ENCODE measurements around the gene TMEFF1. TPM values are rescaled to one million over a fixed set of nuclear protein-coding genes. Genes with fewer than 3 reads are reported as not detected.

The TMEFF1 gene
- total RNA-seq, 4 donors from 2014 or later, result 2.0 to 10.4 (median 4.8) TPM

DNA sequence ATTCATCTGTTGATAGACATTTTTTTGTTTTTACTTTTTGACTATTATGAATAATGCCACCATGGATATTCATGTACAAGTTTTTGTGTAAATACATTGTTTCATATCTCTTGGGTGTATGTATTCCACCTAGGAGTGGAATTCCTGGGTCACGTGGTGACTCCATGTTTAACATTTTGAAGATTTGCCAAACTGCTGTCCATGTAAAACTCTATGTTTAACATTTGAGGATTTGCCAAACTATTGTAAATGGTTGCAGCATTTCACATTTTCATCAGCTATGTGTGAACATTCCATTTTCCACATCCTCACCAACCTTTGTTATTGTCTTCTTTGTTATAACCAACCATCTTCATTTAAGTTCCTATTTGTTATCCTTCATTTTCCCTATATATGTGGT, 12.2 kb downstream of the TMEFF1 start:
- Histone ChIP-seq H3K27ac (no peak overlapping the region), H3K4me3 (replicated peaks in 1 of 3) (no peak overlapping the region), H3K36me3 (no peaks in the 10 kb centered on the region), H3K9me3 (no peaks in the 10 kb centered on the region), H3K27me3 (no peaks in the 10 kb centered on the region), H3K4me1 (no peaks in the 10 kb centered on the region)
- intact Hi-C loops (cut with DNase I), result no loop called here
- TF ChIP-seq POLR2A (IDR thresholded peaks at IDR 0.05), result no peak
- TF ChIP-seq, protein P1, sequence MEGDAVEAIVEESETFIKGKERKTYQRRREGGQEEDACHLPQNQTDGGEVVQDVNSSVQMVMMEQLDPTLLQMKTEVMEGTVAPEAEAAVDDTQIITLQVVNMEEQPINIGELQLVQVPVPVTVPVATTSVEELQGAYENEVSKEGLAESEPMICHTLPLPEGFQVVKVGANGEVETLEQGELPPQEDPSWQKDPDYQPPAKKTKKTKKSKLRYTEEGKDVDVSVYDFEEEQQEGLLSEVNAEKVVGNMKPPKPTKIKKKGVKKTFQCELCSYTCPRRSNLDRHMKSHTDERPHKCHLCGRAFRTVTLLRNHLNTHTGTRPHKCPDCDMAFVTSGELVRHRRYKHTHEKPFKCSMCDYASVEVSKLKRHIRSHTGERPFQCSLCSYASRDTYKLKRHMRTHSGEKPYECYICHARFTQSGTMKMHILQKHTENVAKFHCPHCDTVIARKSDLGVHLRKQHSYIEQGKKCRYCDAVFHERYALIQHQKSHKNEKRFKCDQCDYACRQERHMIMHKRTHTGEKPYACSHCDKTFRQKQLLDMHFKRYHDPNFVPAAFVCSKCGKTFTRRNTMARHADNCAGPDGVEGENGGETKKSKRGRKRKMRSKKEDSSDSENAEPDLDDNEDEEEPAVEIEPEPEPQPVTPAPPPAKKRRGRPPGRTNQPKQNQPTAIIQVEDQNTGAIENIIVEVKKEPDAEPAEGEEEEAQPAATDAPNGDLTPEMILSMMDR (IDR thresholded peaks at IDR 0.05), result no peak
- no peak for DNase-seq
- WGBS, 2 donors, result 70 to 85% methylated on average over 1 of the region's 1 CpG

DNA sequence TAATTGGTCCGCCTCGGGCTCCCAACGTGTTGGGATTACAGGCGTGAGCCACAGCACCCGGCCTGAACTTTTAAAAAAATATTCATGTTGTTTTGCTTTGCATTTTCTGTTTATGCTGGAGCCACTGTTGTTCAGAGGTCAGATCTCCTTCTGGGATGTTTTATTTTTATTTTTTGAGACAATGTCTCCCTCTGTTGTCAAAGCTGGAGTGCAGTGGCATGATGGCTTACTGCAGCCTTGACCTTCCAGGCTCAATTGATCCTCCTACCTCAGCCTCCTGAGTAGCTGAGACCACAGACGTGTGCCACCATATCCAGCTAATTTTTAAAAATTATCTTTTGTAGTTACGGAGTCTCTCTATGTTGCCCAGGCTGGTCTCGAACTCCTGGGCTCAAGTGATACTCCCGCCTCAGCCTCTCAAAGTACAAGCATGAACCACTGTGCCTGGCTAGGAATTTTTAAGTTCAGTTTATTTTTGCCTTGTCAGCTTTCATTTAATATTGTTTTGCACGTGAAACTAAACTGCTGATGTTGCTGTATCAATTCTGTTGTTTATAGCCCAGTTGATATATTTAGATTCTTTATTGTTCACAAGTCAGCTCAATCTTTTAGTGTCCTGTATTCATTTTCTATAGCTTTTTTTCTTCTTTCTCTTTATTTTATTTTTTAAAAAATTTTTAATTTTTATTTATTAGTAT, 13.7 kb downstream of the TMEFF1 start:
- DNase-seq, result no peak
- Histone ChIP-seq H3K27me3 (no peaks in the 10 kb centered on the region), H3K4me1 (no peaks in the 10 kb centered on the region), H3K4me3 (replicated peaks in 1 of 3) (no peak overlapping the region), H3K27ac (no peak overlapping the region), H3K36me3 (no peaks in the 10 kb centered on the region), H3K9me3 (no peaks in the 10 kb centered on the region)
- TF ChIP-seq, protein P1 (IDR thresholded peaks at IDR 0.05), result peak in 1 of 6 experiments; percentile 13
- TF ChIP-seq POLR2A (IDR thresholded peaks at IDR 0.05), result no peak
- intact Hi-C loops (cut with DNase I), result no loop called here
- 91 to 95% methylated on average over 10 of the region's 10 CpGs for WGBS, 2 donors

DNA sequence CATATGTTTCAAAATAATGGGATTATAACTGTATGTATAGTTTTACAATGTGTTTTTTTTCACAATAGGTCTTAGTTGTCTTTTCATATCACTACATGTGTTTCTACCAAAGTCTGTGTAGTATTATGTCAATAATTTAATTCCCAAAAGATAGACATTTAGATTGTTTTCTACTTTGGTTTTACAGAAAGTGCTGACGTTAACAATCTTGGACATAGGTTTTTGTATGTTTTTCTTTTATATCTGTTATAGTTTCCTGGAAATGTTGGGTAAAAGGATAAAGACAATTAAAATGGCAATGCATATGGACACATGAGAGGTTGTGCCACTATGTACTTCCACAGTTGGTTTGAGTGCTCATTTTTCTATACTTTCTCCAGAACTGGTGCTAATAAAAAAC, 15.2 kb downstream of the TMEFF1 start:
- no peaks in the 10 kb centered on the region for H3K9me3 ChIP-seq
- DNase-seq, result no peak
- 93 to 96% methylated on average over 1 of the region's 1 CpG for WGBS, 2 donors
- no peak overlapping the region for H3K27ac ChIP-seq
- no peaks in the 10 kb centered on the region for H3K27me3 ChIP-seq
- no peaks in the 10 kb centered on the region for H3K36me3 ChIP-seq
- no peak overlapping the region for H3K4me3 ChIP-seq (replicated peaks in 1 of 3)
- TF ChIP-seq, protein P1 (IDR thresholded peaks at IDR 0.05), result no peak
- no peak for TF ChIP-seq POLR2A (IDR thresholded peaks at IDR 0.05)
- intact Hi-C loops (cut with DNase I), result no loop called here
- no peaks in the 10 kb centered on the region for H3K4me1 ChIP-seq

DNA sequence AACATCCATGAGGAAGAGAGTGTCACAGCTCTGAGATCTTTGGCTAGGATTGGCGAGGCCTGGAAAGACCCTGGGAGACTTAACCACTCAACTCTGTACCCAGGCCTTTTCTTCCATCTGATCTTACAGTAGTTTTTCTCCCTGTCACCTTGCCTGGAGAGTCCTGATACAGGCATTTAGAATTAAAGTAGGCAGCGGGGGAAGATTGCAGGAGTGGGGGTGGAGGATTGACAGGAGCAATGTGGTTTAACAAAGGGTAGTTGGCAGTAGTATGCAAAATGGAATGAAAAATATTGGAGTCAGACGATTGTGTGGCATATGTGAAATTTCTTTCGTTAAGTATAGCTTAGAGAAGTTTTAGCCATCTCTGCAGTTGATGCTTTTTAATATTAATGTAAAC, 16.9 kb downstream of the TMEFF1 start:
- H3K36me3 ChIP-seq, result no peaks in the 10 kb centered on the region
- no peaks in the 10 kb centered on the region for H3K27me3 ChIP-seq
- WGBS, 2 donors, result 85 to 92% methylated on average over 4 of the region's 4 CpGs
- DNase-seq, result no peak
- TF ChIP-seq, protein P1 (IDR thresholded peaks at IDR 0.05), result no peak
- no peak for TF ChIP-seq POLR2A (IDR thresholded peaks at IDR 0.05)
- no peak overlapping the region for H3K4me3 ChIP-seq (replicated peaks in 1 of 3)
- intact Hi-C loops (cut with DNase I), result no loop called here
- H3K4me1 ChIP-seq, result no peaks in the 10 kb centered on the region
- no peaks in the 10 kb centered on the region for H3K9me3 ChIP-seq
- no peak overlapping the region for H3K27ac ChIP-seq

DNA sequence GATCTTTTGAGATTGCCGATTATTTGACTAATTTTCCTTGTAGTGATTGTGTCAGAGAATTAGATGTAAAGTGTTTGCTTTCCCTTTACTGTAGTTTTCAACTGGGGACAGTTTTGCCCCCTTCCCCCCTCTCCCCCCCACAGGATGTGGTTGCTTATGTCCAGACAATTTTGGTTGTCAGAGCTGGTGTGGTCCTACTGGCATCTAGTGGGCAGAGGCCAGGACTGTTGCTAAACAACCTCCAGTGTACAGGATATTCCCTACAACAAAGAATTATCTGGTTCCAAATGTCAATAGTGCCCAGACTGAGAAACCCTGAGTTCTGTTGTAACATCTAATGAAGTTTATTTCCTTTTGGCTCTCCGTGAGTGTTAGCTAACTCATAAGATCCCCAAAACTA, 20.0 kb downstream of the TMEFF1 start:
- no peaks in the 10 kb centered on the region for H3K9me3 ChIP-seq
- no peak overlapping the region for H3K27ac ChIP-seq
- no peaks in the 10 kb centered on the region for H3K27me3 ChIP-seq
- peak in 1 of 2 donors; percentile 8 for DNase-seq
- no peaks in the 10 kb centered on the region for H3K36me3 ChIP-seq
- H3K4me3 ChIP-seq (replicated peaks in 1 of 3), result no peak overlapping the region
- TF ChIP-seq, protein P1 (IDR thresholded peaks at IDR 0.05), result peak in 2 of 6 experiments; percentile 22 to 26
- no peak for TF ChIP-seq POLR2A (IDR thresholded peaks at IDR 0.05)
- intact Hi-C loops (cut with DNase I), result no loop called here
- WGBS, 2 donors, result 92 to 93% methylated on average over 2 of the region's 2 CpGs
- no peaks in the 10 kb centered on the region for H3K4me1 ChIP-seq

Data from thyroid gland (tissue), 4 donors.